ENCODE results near the gene KIF9. TPM values are rescaled to one million over a fixed set of nuclear protein-coding genes. Genes with fewer than 3 reads are reported as not detected.
"Not testable (repeated sequence)": the region's sequence is repeated elsewhere in the genome, so short reads cannot be mapped to it uniquely, and the experiment has no call there.

KIF9 gene
- total RNA-seq, 1 experiment from 2014 or later = 5.1 TPM

DNA sequence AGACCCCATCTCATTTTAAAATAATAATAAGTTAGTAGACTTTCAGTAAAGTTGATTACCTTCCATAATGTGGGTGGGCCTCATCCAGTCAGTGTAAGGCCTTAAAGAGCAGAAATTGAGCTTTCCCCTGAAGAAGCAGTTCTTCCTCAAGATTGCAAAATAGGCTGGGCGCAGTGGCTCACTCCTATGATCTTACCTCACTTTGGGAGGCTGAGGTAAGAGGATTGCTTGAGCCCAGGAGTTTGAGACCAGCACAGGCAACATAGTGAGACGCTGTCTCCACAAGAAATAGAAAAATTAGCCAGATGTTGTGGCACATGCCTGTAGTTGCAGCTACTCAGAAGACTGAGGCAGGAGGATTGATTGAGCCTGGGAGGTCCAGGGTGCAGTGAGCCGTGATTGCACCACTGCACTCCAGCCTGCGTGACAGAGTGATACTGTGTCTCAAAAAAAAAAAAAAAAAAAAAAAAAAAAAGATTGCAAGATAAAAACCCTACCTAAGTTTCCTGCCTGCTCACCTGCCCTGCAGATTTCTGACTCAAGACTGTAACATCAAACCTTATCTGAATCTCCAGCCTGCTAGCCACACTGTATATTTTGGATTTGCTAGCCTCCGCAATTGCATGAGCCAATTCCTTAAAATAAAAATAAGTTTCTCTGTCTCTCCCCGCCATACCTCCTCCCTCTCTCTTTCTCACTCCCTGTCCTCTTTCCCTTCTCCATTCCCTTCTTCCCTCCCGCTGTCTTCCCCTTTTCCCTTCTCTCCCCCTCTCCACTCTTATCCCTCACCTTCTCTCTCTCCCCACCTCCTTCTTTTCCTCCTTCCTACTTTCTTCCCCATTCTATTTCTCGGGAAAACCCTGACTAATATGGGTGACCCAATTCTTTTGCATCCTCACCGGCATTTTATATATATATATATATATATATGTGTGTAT is 17.1 kb upstream of the KIF9 start:
- H3K27ac ChIP-seq = no peak overlapping the region
- no peaks in the 10 kb centered on the region for H3K4me1 ChIP-seq
- DNase-seq = no peak
- no peaks in the 10 kb centered on the region for H3K27me3 ChIP-seq
- H3K9me3 ChIP-seq (replicated peaks) = no peaks in the 10 kb centered on the region
- H3K36me3 ChIP-seq = peaks cover 3% of the 10 kb centered on the region; the same call in 1 of the 2 replicates
- H3K4me3 ChIP-seq = no peak overlapping the region

DNA sequence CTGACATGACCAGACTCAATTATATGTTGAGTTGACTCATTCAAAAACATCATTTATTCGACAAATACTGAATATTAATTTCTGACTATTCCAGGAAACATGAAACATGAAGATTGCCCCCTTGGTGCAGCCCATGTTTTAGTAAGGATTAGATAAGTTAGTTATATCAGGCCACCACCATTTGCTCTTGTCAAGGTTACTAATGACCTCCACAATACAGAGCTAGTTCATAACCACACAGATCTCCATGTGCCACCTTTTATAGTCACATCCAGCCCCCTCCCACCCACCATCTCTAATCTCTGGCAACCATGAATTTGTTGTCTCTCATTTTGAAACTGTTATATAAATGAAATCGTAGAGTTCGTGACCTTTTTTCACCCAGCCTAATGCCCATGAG is 15.8 kb upstream of the KIF9 start:
- Histone ChIP-seq H3K9me3 (replicated peaks) (no peaks in the 10 kb centered on the region), H3K27ac (no peak overlapping the region), H3K4me3 (no peak overlapping the region), H3K27me3 (no peaks in the 10 kb centered on the region), H3K36me3 (peaks cover 3% of the 10 kb centered on the region; the same call in 1 of the 2 replicates), H3K4me1 (no peaks in the 10 kb centered on the region)
- no peak for DNase-seq

DNA sequence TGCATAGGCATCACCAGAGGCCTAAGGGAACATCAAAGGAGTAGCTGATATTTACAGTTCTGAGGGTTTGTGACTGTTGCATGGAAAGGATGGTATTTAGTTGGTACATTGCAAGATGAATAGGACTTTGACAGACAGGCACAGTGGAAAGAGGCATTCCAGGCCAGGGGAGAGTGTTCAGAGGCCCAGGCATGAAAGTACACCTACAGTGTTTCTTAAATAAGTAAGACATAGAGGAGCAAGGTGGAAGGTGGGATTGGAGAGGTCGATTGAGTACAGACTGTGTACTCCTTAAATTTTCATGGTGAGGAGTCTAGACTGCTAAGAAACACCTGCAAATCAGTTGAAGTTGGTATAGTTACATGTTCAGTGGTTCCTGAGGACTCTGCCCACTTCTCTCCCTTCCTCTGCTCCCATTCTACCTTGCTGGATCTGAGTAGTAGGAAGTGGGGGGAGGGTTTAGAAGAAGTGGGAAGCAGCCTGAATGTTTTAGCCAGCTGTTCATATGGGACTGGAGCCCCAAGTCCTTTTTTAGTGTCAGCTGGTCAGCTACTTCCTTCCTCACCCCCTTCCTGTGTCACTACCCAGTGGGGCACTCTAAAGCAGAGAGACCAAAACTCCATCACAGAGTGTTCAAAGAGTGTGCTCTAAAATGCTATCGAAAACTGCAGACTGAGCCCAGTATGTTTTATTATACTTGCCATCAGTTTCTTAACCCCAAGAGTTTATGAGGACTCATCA is 14.1 kb upstream of the KIF9 start:
- Histone ChIP-seq H3K9me3 (replicated peaks) (no peaks in the 10 kb centered on the region), H3K27ac (no peak overlapping the region), H3K27me3 (no peaks in the 10 kb centered on the region), H3K36me3 (no peaks in the 10 kb centered on the region; the same call in 1 of the 2 replicates), H3K4me1 (no peaks in the 10 kb centered on the region), H3K4me3 (no peak overlapping the region)
- DNase-seq = no peak

DNA sequence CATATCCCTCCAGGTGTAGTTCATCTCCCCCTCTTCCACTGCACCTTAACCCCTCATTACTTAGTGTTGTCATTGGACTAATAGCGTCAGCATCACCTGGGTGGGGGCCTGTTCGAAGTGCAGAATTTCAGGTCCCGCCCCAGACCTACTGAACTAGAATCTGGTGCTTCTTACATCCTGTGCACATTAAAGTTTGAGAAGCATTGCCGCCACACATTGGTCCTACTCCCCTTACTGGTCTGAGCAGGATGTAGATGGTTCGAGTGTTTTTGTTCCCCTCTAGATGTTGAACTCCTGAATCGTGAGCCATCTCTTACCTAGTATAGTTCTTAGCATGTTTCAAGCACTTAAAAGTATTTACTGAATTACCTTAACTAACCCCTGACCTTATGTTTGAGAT is 13.4 kb upstream of the KIF9 start:
- DNase-seq = no peak
- peaks cover 4% of the 10 kb centered on the region; the same call in 1 of the 2 replicates for H3K4me1 ChIP-seq
- no peaks in the 10 kb centered on the region for H3K36me3 ChIP-seq
- H3K27me3 ChIP-seq = no peaks in the 10 kb centered on the region
- no peaks in the 10 kb centered on the region for H3K9me3 ChIP-seq (replicated peaks)
- no peak overlapping the region for H3K27ac ChIP-seq
- H3K4me3 ChIP-seq = no peak overlapping the region

DNA sequence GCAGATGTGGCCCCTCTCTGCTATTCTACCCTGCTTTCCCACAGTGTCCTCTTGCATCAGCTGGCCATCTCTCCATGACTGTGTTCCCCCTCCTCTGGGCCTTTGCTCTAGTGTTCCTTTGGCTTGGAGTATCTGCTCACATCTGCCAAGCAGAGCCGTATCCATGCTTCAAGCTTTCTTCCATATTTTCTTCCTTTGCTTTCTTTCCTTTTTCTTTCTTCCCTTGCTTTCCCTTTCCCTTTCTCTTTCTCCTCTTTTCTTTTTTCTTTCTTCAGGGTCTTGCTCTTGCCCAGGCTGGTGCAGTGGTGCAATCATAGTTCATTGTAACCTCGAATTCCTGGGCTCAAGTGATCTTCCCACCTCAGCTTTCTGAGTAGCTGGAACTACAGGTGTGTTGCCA is 12.7 kb upstream of the KIF9 start:
- DNase-seq = no peak
- H3K4me3 ChIP-seq = no peak overlapping the region
- H3K9me3 ChIP-seq (replicated peaks) = no peaks in the 10 kb centered on the region
- no peaks in the 10 kb centered on the region for H3K36me3 ChIP-seq
- H3K4me1 ChIP-seq = peaks cover 4% of the 10 kb centered on the region; the same call in 1 of the 2 replicates
- H3K27me3 ChIP-seq = no peaks in the 10 kb centered on the region
- H3K27ac ChIP-seq = no peak overlapping the region

DNA sequence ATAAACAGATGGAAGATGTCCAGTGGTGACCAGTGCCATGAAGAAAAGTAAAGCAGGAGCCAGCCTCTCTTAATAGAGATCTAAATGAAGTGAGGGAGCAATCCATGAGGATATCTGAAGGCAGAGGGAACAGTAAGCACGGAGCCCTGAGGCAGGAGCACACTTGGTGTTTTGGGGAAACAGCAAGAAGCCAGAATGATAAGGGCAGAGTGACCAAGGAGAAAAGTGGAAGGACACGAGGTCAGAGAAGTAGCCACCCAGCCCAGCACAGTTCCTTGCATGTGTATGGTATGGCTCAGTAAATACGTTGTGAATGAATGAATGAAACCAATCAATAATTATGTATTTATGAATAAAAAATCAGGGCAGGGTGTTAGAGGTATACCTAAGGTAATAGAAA is 11.8 kb upstream of the KIF9 start:
- no peak overlapping the region for H3K4me3 ChIP-seq
- no peaks in the 10 kb centered on the region; the same call in 1 of the 2 replicates for H3K36me3 ChIP-seq
- H3K9me3 ChIP-seq (replicated peaks) = no peaks in the 10 kb centered on the region
- peaks cover 4% of the 10 kb centered on the region; the same call in 1 of the 2 replicates for H3K4me1 ChIP-seq
- no peak overlapping the region for H3K27ac ChIP-seq
- no peaks in the 10 kb centered on the region for H3K27me3 ChIP-seq
- no peak for DNase-seq

DNA sequence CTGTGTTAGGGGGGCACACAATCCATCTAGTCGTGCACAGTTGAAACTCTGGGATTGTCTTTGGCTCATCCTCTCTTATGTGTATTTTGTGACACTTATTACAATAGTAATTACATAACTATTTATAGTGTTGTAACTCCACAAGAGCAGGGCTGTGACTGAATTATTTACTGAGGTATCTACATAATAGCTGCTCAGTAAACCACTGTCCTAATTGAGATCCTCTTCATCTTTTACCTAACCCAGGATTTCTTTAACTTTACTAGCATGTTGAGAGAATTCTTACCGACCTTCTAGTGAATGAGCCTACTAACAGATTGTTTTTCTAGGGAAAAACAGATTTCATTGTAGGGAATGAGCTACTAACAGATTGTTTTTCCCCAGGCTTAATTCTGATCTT is 11.2 kb upstream of the KIF9 start:
- no peak for DNase-seq
- peaks cover 2% of the 10 kb centered on the region; the same call in 1 of the 2 replicates for H3K36me3 ChIP-seq
- H3K9me3 ChIP-seq (replicated peaks) = no peaks in the 10 kb centered on the region
- H3K4me3 ChIP-seq = no peak overlapping the region
- H3K4me1 ChIP-seq = peaks cover 4% of the 10 kb centered on the region; the same call in 1 of the 2 replicates
- H3K27me3 ChIP-seq = no peaks in the 10 kb centered on the region
- H3K27ac ChIP-seq = no peak overlapping the region

DNA sequence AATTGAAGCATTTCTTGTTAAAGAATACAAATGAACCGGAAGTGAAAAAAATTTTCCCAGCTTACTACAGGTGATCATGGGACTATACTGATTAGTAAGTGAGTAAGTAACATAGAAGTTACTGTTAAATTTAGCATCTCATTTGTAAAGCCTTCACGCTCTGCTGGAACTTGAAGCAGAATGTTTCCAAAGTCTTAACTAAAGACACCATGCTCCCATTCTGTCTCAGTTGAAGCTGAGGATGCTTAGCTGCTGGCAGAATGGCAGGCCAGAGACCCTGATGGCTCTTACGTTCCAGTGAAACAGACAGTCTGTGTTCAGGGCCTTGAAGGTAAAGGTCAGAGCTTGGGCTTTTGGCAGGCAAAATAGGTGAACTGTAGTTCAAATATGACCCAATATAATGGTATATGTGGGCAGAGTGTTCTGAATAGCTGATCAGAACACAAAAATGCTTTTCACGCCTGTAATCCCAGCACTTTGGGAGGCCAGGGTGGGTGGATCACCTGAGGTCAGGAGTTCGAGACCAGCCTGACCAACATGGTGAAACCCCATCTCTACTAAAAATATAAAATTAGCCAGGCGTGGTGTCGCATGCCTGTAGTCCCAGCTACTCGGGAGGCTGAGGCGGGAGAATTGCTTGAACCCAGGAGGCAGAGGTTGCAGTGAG is 9.3 kb upstream of the KIF9 start:
- H3K27me3 ChIP-seq; H3K36me3 ChIP-seq; H3K4me1 ChIP-seq; DNase-seq; H3K4me3 ChIP-seq; H3K27ac ChIP-seq; H3K9me3 ChIP-seq (replicated peaks): not testable (repeated sequence)

DNA sequence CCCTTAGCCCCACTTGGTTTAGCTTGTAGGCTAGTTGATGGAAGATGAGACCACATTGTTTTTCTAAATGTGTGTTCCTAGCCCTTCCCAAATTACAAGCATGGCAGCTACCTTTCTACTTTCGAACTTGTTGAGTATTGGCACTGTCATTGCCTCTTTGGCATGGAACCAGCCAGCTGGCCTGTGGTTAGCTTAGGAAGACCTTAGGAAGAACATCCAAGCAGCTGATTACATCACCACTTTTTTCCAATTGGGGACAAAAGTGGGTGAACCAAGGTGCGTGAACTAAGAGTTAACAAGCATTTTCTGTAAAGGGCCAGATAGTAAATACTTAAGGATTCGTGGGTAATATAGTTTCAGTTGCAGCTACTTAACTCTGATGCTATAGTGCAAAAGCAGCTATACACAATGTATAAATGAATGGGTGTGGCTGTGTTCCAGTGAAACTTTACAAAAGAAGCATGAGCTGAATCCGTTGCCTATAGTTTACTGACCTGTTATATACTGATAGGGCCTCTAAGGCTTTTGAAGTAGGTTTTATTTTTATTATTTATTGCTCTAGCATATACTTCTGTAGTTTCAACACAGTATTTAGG is 8.7 kb upstream of the KIF9 start:
- H3K27me3 ChIP-seq = no peaks in the 10 kb centered on the region
- peaks cover 4% of the 10 kb centered on the region; the same call in 1 of the 2 replicates for H3K36me3 ChIP-seq
- peaks cover 4% of the 10 kb centered on the region; the same call in 1 of the 2 replicates for H3K4me1 ChIP-seq
- DNase-seq = peak in 1 of 2 experiments; percentile 15
- H3K9me3 ChIP-seq (replicated peaks) = no peaks in the 10 kb centered on the region
- no peak overlapping the region for H3K27ac ChIP-seq
- no peak overlapping the region for H3K4me3 ChIP-seq

DNA sequence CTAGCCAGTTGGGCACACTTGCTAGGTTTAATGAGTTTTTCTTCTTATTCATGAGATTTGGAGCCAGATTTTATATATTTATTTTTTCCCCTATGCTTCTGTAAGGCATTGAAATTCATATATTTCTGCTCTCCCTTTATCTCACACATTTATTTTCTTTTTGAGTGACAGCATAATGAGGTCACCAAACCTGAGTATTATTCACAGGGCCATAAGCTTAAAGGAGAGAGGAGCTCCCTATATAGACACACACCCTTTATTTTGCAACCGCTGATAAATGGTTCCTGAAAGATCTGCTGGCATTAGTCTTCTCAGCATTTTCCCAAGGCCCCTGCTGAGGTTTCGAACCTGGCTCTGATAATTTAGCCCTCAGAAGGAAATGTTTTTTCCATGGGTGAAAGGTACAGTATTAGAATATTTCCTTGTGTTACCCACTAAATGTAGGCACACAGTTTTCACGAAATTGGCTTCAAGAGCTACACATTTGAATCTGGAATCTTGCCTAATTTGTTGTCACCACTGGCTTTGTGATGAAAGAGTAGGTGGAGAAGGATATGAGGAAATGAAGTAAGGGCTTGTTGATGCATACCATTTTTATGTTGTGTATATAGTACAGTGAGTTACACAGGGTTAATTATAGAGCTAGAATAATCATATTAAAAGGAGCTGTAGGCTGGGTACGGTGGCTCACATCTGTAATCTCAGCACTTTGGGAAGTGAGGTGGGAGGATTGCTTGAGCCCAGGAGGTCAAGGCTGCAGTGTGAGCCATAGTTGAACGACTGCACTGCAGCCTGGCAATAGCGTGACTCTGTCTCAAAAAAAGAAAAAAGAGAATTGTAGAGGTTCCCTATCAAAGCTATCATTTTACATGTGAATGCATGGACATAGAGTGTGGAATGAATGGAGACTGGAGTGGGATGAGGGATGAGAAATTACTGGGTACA is 6.6 kb upstream of the KIF9 start:
- Histone ChIP-seq H3K27ac (no peak overlapping the region), H3K36me3 (peaks cover 4% of the 10 kb centered on the region; the same call in 1 of the 2 replicates), H3K27me3 (no peaks in the 10 kb centered on the region), H3K4me3 (no peak overlapping the region), H3K9me3 (replicated peaks) (no peaks in the 10 kb centered on the region), H3K4me1 (peaks cover 4% of the 10 kb centered on the region; the same call in 1 of the 2 replicates)
- no peak for DNase-seq

DNA sequence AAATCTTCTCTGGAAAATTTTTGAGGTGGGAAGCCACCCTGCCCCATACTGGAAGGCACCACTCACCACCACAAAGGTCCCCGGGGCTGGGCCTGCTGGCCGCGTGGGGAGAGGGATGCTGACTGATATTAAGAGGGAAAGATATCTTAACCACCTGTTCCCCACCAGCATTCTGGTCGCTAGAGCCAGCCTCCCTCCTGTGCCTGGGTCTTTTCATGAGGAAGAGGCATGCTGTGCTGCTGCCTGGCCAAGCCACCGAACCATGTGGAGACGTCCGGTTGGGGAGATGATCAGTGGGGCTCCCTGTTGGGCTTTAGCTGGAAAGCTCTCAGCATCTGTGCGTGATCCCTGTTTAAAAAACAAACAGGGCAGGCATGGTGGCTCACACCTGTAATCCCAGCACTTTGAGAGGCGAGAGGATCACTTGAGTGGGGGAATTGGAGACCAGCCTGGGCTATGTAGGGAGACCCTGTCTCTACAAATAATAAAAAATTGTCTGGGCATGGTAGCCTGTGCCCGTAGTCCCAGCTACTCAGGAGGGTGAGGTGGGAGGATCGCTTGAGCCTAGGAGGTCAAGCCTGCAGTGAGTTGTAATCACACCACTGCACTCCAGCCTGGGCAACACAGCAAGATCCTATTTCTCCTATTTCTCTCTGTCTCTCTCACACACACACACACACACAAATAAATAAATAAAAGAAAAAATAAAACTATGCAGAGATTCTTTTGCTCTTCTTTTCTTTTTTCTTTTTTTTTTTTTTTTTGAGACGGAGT is 1.2 kb upstream of the KIF9 start:
- Histone ChIP-seq H3K4me1 (no peaks in the 10 kb centered on the region; the same call in 1 of the 2 replicates), H3K27ac (peak overlapping the region; percentile 88; the same call in 1 of the 2 replicates), H3K9me3 (replicated peaks) (no peaks in the 10 kb centered on the region), H3K27me3 (no peaks in the 10 kb centered on the region), H3K36me3 (peaks cover 1% of the 10 kb centered on the region; the same call in 1 of the 2 replicates), H3K4me3 (peak overlapping the region; percentile 81)
- DNase-seq = peak; percentile 57 to 67

DNA sequence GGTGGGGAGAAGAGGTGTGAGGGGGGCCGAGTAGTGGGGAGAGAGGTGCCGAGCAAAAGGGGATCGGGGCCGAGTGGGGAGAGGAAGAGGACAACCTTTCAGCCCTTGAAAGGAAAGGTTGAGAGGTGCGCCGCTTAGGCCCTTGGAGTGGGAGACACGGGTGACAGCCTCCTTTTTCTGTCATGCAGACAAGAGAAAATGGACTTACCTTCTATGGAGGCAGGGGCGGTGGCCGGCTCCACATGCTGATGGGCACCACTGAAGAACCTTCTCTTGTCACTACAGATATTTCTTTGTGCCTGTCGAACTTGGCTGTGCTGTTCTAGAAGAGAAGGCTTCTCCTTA is 566 bp upstream of the KIF9 start:
- DNase-seq = no peak
- Histone ChIP-seq H3K9me3 (replicated peaks) (no peaks in the 10 kb centered on the region), H3K4me3 (peak overlapping the region; percentile 81), H3K36me3 (no peaks in the 10 kb centered on the region), H3K27ac (peak overlapping the region; percentile 88; the same call in 1 of the 2 replicates), H3K4me1 (no peaks in the 10 kb centered on the region; the same call in 1 of the 2 replicates), H3K27me3 (no peaks in the 10 kb centered on the region)

DNA sequence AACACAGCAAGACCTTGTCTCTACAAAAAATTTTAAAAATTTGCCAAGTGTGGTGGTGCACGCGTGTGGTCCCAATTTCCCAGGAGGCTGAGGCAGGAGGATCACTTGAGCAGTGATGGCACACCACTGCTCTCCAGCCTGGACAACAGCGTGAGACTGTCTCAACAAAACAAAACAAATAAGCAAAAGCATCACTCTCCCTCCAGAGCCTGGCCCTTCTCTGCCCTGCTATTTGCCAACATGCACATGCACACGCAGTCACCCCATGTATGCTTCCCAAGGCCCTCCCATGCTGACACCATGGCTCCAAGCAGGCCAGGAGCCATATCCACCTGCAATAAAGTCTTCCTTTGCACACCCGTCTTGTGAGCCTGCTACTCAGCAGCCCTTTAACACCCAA is 2.1 kb downstream of the KIF9 start:
- Histone ChIP-seq H3K27me3 (no peaks in the 10 kb centered on the region), H3K4me3 (no peak overlapping the region), H3K36me3 (no peaks in the 10 kb centered on the region), H3K4me1 (no peaks in the 10 kb centered on the region; the same call in 1 of the 2 replicates), H3K9me3 (replicated peaks) (no peaks in the 10 kb centered on the region), H3K27ac (no peak overlapping the region)
- DNase-seq = no peak

Measured in SJCRH30 (cell line).